Activated T-helper 2 cell treated with anti-CD3 and anti-CD28 coated beads, Interferon-gamma antibody, Interleukin-2, Interleukin-4, amounts not matched to agents 10 μg/mL and 5 μg/mL and 100 μg/mL, durations not matched to agents 14 hours and 24 hours and 36 hours (primary cell): ENCODE measurements around the gene CLIP4. TPM values are rescaled to one million over a fixed set of nuclear protein-coding genes. Genes with fewer than 3 reads are reported as not detected.

Experiments
- DNase-seq: peaks from one replicate; pipeline ENCODE4 v3.0.0; 2021; ENCODE audit warnings: low spot score
- H3K27ac Mint-ChIP-seq: one replicate; pipeline ENCODE4 v1.8.0; 2021; ENCODE audit warnings: mixed read lengths
- H3K27me3 Mint-ChIP-seq: one replicate; pipeline ENCODE4 v1.8.0; 2021; ENCODE audit warnings: low read depth, mixed read lengths
- H3K36me3 Mint-ChIP-seq: one replicate; pipeline ENCODE4 v1.8.0; 2021; ENCODE audit warnings: low read depth, mixed read lengths
- H3K4me1 Mint-ChIP-seq: one replicate; pipeline ENCODE4 v1.8.0; 2021; ENCODE audit warnings: low read depth, mixed read lengths
- H3K4me3 Mint-ChIP-seq: one replicate; pipeline ENCODE4 v1.8.0; 2021; ENCODE audit warnings: low read depth, mild to moderate bottlenecking, moderate library complexity, mixed read lengths
- H3K9me3 Mint-ChIP-seq: one replicate; pipeline ENCODE4 v1.8.0; 2021; ENCODE audit warnings: mixed read lengths
- intact Hi-C: fragments of 100-400 bp; cut with micrococcal nuclease; formaldehyde crosslinking; loops from one replicate; pipeline ENCODE4 v1.15.1; 2023
- total RNA-seq: library from RNA; stranded (reverse); gene quantifications from 2 replicates; pipeline ENCODE4 v1.2.3, GENCODE V29; 2022

Gene CLIP4
- total RNA-seq, 1 donor from 2014 or later, result 21.5 TPM

DNA sequence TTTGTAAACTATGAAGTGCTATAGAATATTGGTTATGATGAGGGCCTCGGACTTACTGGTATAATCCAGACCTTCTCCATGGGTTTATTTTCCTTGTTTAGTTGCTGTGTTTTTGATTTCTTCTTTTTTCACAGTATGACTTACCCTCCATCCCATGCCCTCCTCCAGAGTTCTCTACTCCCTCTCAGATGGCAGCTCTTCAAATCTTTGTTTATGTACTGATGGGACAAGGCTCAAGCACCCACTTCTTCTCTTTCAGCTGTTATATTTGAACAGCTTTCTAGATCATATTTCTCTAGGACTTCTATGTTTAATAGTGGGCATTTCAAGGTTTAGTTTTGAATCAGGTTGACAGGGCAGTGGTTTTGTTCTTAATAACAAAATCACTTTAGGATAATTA lies 43.9 kb downstream of the CLIP4 start:
- Mint-ChIP-seq H3K27ac (no peak overlapping the region), H3K4me3 (no peak overlapping the region), H3K9me3 (no peaks in the 10 kb centered on the region), H3K4me1 (no peaks in the 10 kb centered on the region), H3K27me3 (no peaks in the 10 kb centered on the region), H3K36me3 (peaks cover 53% of the 10 kb centered on the region)
- intact Hi-C loops, result no loop called here
- no peak for DNase-seq

GRCh38 chr2:29160184-29160583 lies 45.0 kb downstream of the CLIP4 start:
- Mint-ChIP-seq H3K36me3 (peaks cover 46% of the 10 kb centered on the region), H3K4me1 (no peaks in the 10 kb centered on the region), H3K9me3 (no peaks in the 10 kb centered on the region), H3K27me3 (no peaks in the 10 kb centered on the region), H3K4me3 (no peak overlapping the region), H3K27ac (no peak overlapping the region)
- DNase-seq, result no peak
- intact Hi-C loops, result no loop called here

GRCh38 chr2:29162204-29162928 lies 47.2 kb downstream of the CLIP4 start:
- Mint-ChIP-seq H3K9me3 (no peaks in the 10 kb centered on the region), H3K4me1 (no peaks in the 10 kb centered on the region)

DNA sequence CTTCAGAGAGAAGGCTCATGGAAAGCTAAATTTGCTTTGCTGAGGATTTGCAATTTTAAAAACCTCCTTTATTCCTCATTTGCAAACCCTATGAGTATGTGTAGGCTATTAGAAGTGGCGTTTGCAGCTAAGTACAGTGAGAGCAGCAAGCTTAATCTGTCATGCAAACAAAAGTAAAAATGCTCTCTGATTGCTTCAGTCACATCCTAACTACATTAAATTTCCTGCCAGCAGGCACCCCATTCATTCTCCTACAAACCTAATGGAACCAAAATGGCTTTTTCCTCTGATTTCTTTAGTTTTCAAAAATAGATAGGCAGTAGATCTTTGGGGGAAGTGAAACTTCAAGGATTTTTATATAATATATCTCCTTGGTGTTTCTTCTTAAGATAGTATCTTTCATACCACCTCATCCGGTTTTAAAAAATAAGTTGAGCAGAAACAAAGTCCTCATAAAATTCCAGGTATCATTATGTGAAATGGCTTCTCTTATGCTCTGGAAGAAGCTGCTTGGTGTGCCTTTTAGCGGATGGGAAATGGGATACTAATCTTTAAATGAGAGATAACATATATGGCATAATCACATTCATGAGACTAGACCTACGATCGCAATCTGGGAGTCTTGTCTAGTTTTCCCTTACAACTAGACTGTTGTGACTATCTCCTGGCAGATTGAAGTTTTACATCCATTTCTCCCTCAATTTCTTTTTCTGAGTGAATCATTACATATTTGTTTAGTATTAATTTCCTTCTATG lies 49.1 kb downstream of the CLIP4 start:
- Mint-ChIP-seq H3K27ac (no peak overlapping the region), H3K4me3 (no peak overlapping the region), H3K9me3 (no peaks in the 10 kb centered on the region), H3K4me1 (no peaks in the 10 kb centered on the region), H3K36me3 (peaks cover 41% of the 10 kb centered on the region), H3K27me3 (no peaks in the 10 kb centered on the region)
- intact Hi-C loops, result no loop called here
- DNase-seq, result no peak

More at GRCh38 chr2:29162204-29162928, 47.2 kb downstream of the CLIP4 start:
- Mint-ChIP-seq H3K36me3 (peaks cover 46% of the 10 kb centered on the region), H3K27ac (no peak overlapping the region), H3K27me3 (no peaks in the 10 kb centered on the region), H3K4me3 (no peak overlapping the region)
- intact Hi-C loops, result no loop called here
- DNase-seq, result no peak

DNA sequence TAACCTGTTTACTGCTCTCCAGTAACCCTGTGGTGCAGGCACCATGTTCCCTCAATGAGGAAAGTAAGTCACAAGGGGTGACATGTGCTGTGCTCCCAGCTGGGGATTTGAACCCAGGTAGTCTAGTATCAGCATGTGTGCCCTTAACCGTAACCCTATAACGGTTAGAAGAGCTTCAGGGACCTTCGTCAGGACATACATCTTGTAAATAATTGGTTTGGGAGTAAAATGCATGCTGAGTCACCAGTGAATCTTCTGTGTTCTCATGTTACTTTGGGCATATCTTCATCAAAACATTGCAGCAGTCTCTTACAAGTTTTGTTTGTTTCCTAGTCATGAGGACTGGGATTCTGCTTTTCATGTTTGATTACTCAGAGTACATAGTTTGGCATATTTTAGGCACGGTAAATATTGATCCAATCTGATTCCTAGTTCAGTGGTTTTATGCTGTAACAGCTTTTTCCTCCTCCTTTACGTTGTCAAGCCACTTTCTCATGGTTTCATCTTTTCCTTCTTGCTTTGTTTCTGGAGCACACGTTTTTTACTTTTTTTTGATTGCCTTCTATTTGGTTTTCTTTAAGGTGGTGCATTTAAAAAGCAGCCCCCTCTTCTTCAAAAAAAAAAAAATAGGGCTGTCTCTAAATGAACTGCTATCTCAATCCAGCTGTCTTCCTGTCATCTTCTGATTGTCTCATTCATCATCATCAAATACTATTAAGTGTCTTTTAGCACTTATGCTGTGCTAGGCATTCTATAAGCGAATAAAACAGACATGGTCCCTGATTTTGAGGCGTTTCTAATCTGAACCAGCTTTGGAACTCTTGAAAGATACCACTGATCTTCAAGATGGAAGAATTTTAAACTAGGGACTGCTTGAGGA lies 50.4 kb downstream of the CLIP4 start:
- Mint-ChIP-seq H3K4me1 (no peaks in the 10 kb centered on the region), H3K9me3 (no peaks in the 10 kb centered on the region), H3K36me3 (peaks cover 49% of the 10 kb centered on the region), H3K27me3 (no peaks in the 10 kb centered on the region), H3K4me3 (no peak overlapping the region), H3K27ac (no peak overlapping the region)
- intact Hi-C loops, result no loop called here
- no peak for DNase-seq

DNA sequence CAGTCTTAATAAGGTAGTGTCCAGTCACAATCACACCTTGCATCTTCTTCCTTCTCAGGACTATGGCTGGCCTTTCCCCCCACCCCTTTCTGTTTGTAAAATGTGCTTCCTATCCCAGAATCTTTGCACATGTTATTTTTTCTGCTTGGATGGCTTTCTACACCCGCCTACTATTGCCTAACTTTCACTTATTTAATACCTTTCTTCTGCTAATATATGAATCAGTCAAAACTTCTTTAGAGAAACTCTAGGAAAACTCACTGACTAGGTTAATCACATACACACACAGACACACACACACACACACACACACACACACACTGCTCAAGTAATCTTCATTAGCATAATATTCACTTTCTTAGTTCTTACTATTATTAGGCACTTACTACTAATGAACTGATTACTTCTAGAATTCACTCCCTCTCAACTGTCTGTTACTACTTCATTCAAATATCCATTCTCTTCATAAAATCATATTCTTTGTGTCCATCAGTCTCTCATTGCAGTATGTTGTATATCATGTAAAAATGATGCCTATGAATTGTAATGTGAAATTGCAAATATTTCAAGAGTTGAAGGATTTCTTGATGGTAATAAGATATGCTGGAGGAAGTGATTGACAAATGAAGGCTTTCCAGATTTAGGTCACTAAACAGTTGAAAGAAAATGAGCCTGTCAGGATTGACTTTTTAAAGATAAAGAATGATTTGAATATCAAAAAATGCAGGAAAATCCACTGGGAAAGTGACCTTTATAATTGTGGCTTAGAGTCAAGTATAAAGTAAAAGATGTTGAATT lies 51.2 kb downstream of the CLIP4 start:
- H3K27me3 Mint-ChIP-seq, result no peaks in the 10 kb centered on the region
- no peaks in the 10 kb centered on the region for H3K4me1 Mint-ChIP-seq
- H3K9me3 Mint-ChIP-seq, result no peaks in the 10 kb centered on the region
- DNase-seq, result no peak
- no peak overlapping the region for H3K4me3 Mint-ChIP-seq
- H3K36me3 Mint-ChIP-seq, result peaks cover 51% of the 10 kb centered on the region
- intact Hi-C loops, result no loop called here
- no peak overlapping the region for H3K27ac Mint-ChIP-seq

GRCh38 chr2:29174937-29175336 lies 59.7 kb downstream of the CLIP4 start:
- intact Hi-C loops, result no loop called here
- no peaks in the 10 kb centered on the region for H3K4me1 Mint-ChIP-seq
- H3K9me3 Mint-ChIP-seq, result no peaks in the 10 kb centered on the region
- no peak overlapping the region for H3K27ac Mint-ChIP-seq
- no peaks in the 10 kb centered on the region for H3K27me3 Mint-ChIP-seq
- DNase-seq, result no peak
- no peak overlapping the region for H3K4me3 Mint-ChIP-seq
- peaks cover 29% of the 10 kb centered on the region for H3K36me3 Mint-ChIP-seq

- intact Hi-C loops, result no loop called here
- no peak overlapping the region for H3K27ac Mint-ChIP-seq
- H3K4me3 Mint-ChIP-seq, result no peak overlapping the region
- H3K27me3 Mint-ChIP-seq, result no peaks in the 10 kb centered on the region
- DNase-seq, result no peak
- no peaks in the 10 kb centered on the region for H3K4me1 Mint-ChIP-seq
- peaks cover 28% of the 10 kb centered on the region for H3K36me3 Mint-ChIP-seq
- no peaks in the 10 kb centered on the region for H3K9me3 Mint-ChIP-seq
Observed at GRCh38 chr2:29175338-29175737, 60.1 kb downstream of the CLIP4 start.

GRCh38 chr2:29182334-29182733 lies 67.1 kb downstream of the CLIP4 start:
- Mint-ChIP-seq H3K36me3 (peaks cover 26% of the 10 kb centered on the region), H3K4me3 (no peak overlapping the region), H3K27me3 (no peaks in the 10 kb centered on the region), H3K9me3 (no peaks in the 10 kb centered on the region), H3K27ac (no peak overlapping the region), H3K4me1 (no peaks in the 10 kb centered on the region)
- DNase-seq, result no peak
- intact Hi-C loops, result no loop called here

DNA sequence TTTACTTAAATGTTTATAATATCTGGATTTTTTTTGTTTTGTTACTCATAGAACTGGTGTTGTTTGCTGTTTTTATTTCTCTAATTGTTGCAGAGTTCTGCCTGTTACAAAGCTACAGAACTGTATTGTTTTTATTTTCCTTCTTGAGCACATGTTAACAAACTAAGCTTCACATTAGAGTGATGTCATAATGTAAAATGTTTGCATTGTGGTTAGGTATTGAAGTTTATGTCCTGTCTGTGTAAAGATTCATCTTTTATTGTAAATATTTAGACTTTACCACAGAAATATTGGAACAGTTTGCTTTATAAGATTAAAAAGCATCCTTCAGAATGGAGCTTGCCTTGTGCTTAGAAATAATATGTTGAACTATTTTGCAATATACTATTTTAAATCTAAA lies 67.7 kb downstream of the CLIP4 start:
- Mint-ChIP-seq H3K36me3 (peaks cover 31% of the 10 kb centered on the region), H3K9me3 (peaks cover 5% of the 10 kb centered on the region), H3K4me1 (no peaks in the 10 kb centered on the region), H3K27ac (no peak overlapping the region), H3K4me3 (no peak overlapping the region), H3K27me3 (no peaks in the 10 kb centered on the region)
- intact Hi-C loops, result no loop called here
- no peak for DNase-seq

DNA sequence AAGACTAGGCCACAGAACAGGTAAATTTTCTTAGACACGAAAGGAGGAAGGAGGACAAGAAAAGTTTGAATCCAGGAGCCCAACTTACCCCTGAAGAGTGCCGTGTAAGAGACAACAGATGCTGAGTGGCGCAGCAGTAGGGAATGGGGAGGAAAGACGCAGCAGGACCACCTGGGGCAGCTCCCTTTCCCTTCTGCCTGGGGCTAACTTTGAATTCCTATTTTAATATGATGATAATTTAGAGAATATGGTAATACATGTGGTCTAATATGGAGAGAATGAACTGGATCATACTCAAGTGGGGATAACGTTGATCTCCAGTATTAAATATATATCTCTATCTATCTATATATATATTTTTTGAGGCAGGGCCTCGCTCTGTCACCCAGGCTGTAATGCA lies 69.3 kb downstream of the CLIP4 start:
- H3K9me3 Mint-ChIP-seq, result peaks cover 5% of the 10 kb centered on the region
- no peaks in the 10 kb centered on the region for H3K27me3 Mint-ChIP-seq
- intact Hi-C loops, result no loop called here
- H3K4me1 Mint-ChIP-seq, result no peaks in the 10 kb centered on the region
- DNase-seq, result no peak
- H3K27ac Mint-ChIP-seq, result no peak overlapping the region
- H3K4me3 Mint-ChIP-seq, result no peak overlapping the region
- peaks cover 34% of the 10 kb centered on the region for H3K36me3 Mint-ChIP-seq

DNA sequence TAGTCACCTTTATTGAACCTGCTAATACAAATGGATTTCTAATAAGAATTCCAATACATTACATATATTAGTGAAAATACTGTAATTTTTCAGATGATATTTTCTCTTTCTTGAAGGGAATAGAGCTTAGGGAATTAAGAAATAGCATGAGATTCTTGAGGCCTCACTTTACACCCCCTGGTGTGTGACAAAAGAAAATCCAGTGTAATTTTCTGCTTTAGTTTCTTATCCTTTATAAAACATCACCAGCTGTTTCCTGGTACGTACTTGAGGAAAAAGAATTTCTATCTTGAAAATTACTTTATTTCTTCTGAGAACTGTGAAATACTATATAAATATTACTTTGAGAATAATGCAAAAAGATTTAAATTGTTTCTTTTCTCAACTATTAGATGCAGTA lies 71.6 kb downstream of the CLIP4 start:
- no peaks in the 10 kb centered on the region for H3K27me3 Mint-ChIP-seq
- no peak overlapping the region for H3K4me3 Mint-ChIP-seq
- intact Hi-C loops, result no loop called here

More for the DNA sequence above, 71.6 kb downstream of the CLIP4 start:
- Mint-ChIP-seq H3K27ac (no peak overlapping the region), H3K4me1 (no peaks in the 10 kb centered on the region), H3K36me3 (peaks cover 26% of the 10 kb centered on the region), H3K9me3 (peaks cover 5% of the 10 kb centered on the region)
- DNase-seq, result no peak
